ENCODE results near the gene SMARCA5.

SMARCA5 gene

DNA sequence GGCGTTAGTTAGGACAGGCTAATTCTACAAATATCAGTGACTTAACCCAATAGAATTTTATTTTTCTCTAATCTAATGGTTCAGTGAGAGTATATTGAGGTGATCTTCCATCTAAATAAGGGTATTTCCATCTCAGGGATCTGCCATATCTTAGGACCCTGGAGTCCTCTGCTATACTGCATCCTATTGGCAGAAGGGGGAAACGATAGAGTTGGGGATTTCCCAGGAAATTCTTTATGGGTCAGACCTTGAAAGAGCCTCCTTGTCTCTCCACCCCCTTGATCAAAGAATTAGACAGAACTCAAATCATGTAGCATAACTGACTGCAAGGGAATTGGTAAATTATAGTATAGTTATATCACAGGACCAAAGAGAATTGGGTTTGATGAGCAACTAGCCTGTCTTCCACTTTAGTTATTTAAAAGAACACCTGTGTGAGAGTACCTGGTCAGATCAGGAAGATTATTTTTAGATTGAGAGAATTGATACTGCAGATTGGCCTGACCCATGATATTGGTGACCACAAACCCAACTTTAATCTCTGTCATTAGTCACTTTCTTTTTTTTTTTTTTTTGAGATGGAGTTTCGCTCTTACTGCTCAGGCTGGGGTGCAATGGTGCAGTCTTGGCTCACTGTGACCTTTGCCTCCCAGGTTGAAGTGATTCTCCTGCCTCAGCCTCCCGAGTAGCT lies 25.6 kb downstream of the SMARCA5 start:
- TF ChIP-seq ZFP30 (CRISPR knock-in tag; IDR thresholded peaks at IDR 0.05) = no peak
- no peak for TF ChIP-seq PATZ1 (CRISPR knock-in tag; IDR thresholded peaks at IDR 0.05; ENCODE audit: borderline replicate concordance)
- TF ChIP-seq ZC3H10 (CRISPR knock-in tag; IDR thresholded peaks at IDR 0.05) = no peak
- TF ChIP-seq SNAI2 (CRISPR knock-in tag; IDR thresholded peaks at IDR 0.05) = no peak
- TF ChIP-seq, protein P1, sequence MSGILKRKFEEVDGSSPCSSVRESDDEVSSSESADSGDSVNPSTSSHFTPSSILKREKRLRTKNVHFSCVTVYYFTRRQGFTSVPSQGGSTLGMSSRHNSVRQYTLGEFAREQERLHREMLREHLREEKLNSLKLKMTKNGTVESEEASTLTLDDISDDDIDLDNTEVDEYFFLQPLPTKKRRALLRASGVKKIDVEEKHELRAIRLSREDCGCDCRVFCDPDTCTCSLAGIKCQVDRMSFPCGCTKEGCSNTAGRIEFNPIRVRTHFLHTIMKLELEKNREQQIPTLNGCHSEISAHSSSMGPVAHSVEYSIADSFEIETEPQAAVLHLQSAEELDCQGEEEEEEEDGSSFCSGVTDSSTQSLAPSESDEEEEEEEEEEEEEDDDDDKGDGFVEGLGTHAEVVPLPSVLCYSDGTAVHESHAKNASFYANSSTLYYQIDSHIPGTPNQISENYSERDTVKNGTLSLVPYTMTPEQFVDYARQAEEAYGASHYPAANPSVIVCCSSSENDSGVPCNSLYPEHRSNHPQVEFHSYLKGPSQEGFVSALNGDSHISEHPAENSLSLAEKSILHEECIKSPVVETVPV (CRISPR knock-in tag; IDR thresholded peaks at IDR 0.05) = no peak
- no peak for TF ChIP-seq RARB (CRISPR knock-in tag; IDR thresholded peaks at IDR 0.05)
- no peak for TF ChIP-seq ZFP3 (CRISPR knock-in tag; IDR thresholded peaks at IDR 0.05)
- no peak for TF ChIP-seq GLIS3 (CRISPR knock-in tag; IDR thresholded peaks at IDR 0.05)
- TF ChIP-seq CSDC2 (CRISPR knock-in tag; IDR thresholded peaks at IDR 0.05) = no peak
- TF ChIP-seq ESRRG (CRISPR knock-in tag; IDR thresholded peaks at IDR 0.05) = no peak
- TF ChIP-seq ZNF70 (CRISPR knock-in tag; IDR thresholded peaks at IDR 0.05) = no peak
- TF ChIP-seq ZNF8 (CRISPR knock-in tag; IDR thresholded peaks at IDR 0.05) = no peak
- TF ChIP-seq ISL1 (CRISPR knock-in tag; IDR thresholded peaks at IDR 0.05) = no peak
- no peak for TF ChIP-seq ARNTL (CRISPR knock-in tag; IDR thresholded peaks at IDR 0.05; ENCODE audit: borderline replicate concordance, low read depth)
- ATAC-seq = no peak

GRCh38 chr4:143539670-143540023 lies 26.1 kb downstream of the SMARCA5 start:
- no peak for ATAC-seq
- no peak for TF ChIP-seq SNAI2 (CRISPR knock-in tag; IDR thresholded peaks at IDR 0.05)
- no peak for TF ChIP-seq TOX (CRISPR knock-in tag; IDR thresholded peaks at IDR 0.05; ENCODE audit: borderline replicate concordance)
- TF ChIP-seq POU6F1 (CRISPR knock-in tag; IDR thresholded peaks at IDR 0.05; ENCODE audit: borderline replicate concordance, low read depth) = no peak
- no peak for TF ChIP-seq ZNF565 (CRISPR knock-in tag; conservative IDR thresholded peaks at IDR 0.05; ENCODE audit: low read depth)
- no peak for TF ChIP-seq ZFP30 (CRISPR knock-in tag; IDR thresholded peaks at IDR 0.05)
- no peak for TF ChIP-seq TCF4 (CRISPR knock-in tag; IDR thresholded peaks at IDR 0.05; ENCODE audit: borderline replicate concordance)
- TF ChIP-seq ARNTL (CRISPR knock-in tag; IDR thresholded peaks at IDR 0.05; ENCODE audit: borderline replicate concordance, low read depth) = no peak
- TF ChIP-seq OSR1 (CRISPR knock-in tag; IDR thresholded peaks at IDR 0.05) = no peak
- no peak for TF ChIP-seq ISL1 (CRISPR knock-in tag; IDR thresholded peaks at IDR 0.05)
- no peak for TF ChIP-seq CREB5 (CRISPR knock-in tag; IDR thresholded peaks at IDR 0.05; ENCODE audit: low read depth)
- no peak for TF ChIP-seq ESRRG (CRISPR knock-in tag; IDR thresholded peaks at IDR 0.05)
- no peak for TF ChIP-seq PPARA (CRISPR knock-in tag; IDR thresholded peaks at IDR 0.05; ENCODE audit: borderline replicate concordance)

- no peak for ATAC-seq
- no peak for TF ChIP-seq TOX (CRISPR knock-in tag; IDR thresholded peaks at IDR 0.05; ENCODE audit: borderline replicate concordance)
- no peak for TF ChIP-seq TCF4 (CRISPR knock-in tag; IDR thresholded peaks at IDR 0.05; ENCODE audit: borderline replicate concordance)
- no peak for TF ChIP-seq BACH2 (CRISPR knock-in tag; IDR thresholded peaks at IDR 0.05; ENCODE audit: borderline replicate concordance)
- TF ChIP-seq ESRRG (CRISPR knock-in tag; IDR thresholded peaks at IDR 0.05) = no peak
- TF ChIP-seq ZNF565 (CRISPR knock-in tag; conservative IDR thresholded peaks at IDR 0.05; ENCODE audit: low read depth) = no peak
- TF ChIP-seq POU6F1 (CRISPR knock-in tag; IDR thresholded peaks at IDR 0.05; ENCODE audit: borderline replicate concordance, low read depth) = no peak
- TF ChIP-seq, protein P2, sequence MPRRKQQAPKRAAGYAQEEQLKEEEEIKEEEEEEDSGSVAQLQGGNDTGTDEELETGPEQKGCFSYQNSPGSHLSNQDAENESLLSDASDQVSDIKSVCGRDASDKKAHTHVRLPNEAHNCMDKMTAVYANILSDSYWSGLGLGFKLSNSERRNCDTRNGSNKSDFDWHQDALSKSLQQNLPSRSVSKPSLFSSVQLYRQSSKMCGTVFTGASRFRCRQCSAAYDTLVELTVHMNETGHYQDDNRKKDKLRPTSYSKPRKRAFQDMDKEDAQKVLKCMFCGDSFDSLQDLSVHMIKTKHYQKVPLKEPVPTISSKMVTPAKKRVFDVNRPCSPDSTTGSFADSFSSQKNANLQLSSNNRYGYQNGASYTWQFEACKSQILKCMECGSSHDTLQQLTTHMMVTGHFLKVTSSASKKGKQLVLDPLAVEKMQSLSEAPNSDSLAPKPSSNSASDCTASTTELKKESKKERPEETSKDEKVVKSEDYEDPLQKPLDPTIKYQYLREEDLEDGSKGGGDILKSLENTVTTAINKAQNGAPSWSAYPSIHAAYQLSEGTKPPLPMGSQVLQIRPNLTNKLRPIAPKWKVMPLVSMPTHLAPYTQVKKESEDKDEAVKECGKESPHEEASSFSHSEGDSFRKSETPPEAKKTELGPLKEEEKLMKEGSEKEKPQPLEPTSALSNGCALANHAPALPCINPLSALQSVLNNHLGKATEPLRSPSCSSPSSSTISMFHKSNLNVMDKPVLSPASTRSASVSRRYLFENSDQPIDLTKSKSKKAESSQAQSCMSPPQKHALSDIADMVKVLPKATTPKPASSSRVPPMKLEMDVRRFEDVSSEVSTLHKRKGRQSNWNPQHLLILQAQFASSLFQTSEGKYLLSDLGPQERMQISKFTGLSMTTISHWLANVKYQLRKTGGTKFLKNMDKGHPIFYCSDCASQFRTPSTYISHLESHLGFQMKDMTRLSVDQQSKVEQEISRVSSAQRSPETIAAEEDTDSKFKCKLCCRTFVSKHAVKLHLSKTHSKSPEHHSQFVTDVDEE (CRISPR knock-in tag; IDR thresholded peaks at IDR 0.05) = no peak
- TF ChIP-seq GLIS3 (CRISPR knock-in tag; IDR thresholded peaks at IDR 0.05) = no peak
- TF ChIP-seq, protein P1 (CRISPR knock-in tag; IDR thresholded peaks at IDR 0.05) = no peak
- TF ChIP-seq RARB (CRISPR knock-in tag; IDR thresholded peaks at IDR 0.05) = no peak
- no peak for TF ChIP-seq ZFP30 (CRISPR knock-in tag; IDR thresholded peaks at IDR 0.05)
Observed at GRCh38 chr4:143549928-143550327, 36.4 kb downstream of the SMARCA5 start.

Data from SK-N-SH treated with all-trans-retinoic acid at 6 μM for 48 hours (cell line).